Liver (tissue), 9 donors: ENCODE data around the gene DUT. TPM values are rescaled to one million over a fixed set of nuclear protein-coding genes. Genes with fewer than 3 reads are reported as not detected.

Experiments
- DNase-seq: peaks from one replicate; pipeline ENCODE4 v3.0.0-alpha.2; 2017; ENCODE audit warnings: low spot score
- H3K27ac ChIP-seq, 2 donors: one replicate each; pipeline ENCODE4 v1.7.0; 2013; ENCODE audit warnings: inconsistent platforms in 2 of 2, low read length in 2 of 2, control low read depth in 1 of 2, low read depth in 1 of 2, mild to moderate bottlenecking in 1 of 2
- H3K27me3 ChIP-seq, 4 donors: one replicate each; pipeline versions ENCODE4 v1.6.1 to v1.7.0; 2013; ENCODE audit warnings: low read length in 3 of 4, inconsistent platforms in 1 of 4, mild to moderate bottlenecking in 1 of 4, moderate library complexity in 1 of 4; ENCODE audit not compliant: control insufficient read depth in 4 of 4, insufficient read depth in 4 of 4
- H3K36me3 ChIP-seq, 4 donors: one replicate each; pipeline versions ENCODE4 v1.6.1 to v1.7.0; 2013; ENCODE audit warnings: low read length in 3 of 4, mild to moderate bottlenecking in 3 of 4, low read depth in 1 of 4, moderate library complexity in 1 of 4; ENCODE audit not compliant: control insufficient read depth in 4 of 4, insufficient read depth in 3 of 4
- H3K4me1 ChIP-seq, 4 donors: one replicate each; pipeline versions ENCODE4 v1.6.1 to v1.7.0; 2013; ENCODE audit warnings: low read length in 3 of 4, mild to moderate bottlenecking in 3 of 4, moderate library complexity in 1 of 4; ENCODE audit not compliant: control insufficient read depth in 4 of 4, insufficient read depth in 4 of 4
- H3K4me3 ChIP-seq, 3 donors: one replicate each; pipeline versions ENCODE4 v1.6.1 to v1.7.0; 2013; ENCODE audit warnings: low read length in 3 of 3, control low read depth in 1 of 3, low read depth in 1 of 3, mild to moderate bottlenecking in 1 of 3
- H3K9ac ChIP-seq, 2 donors: one replicate each; pipeline ENCODE4 v1.7.0; 2013; ENCODE audit warnings: low read length in 2 of 2, mild to moderate bottlenecking in 2 of 2, moderate library complexity in 2 of 2, control low read depth in 1 of 2, low read depth in 1 of 2
- H3K9me3 ChIP-seq, 4 donors: one replicate each; pipeline versions ENCODE4 v1.6.1 to v1.7.0; 2013; ENCODE audit warnings: low read length in 3 of 4; ENCODE audit not compliant: control insufficient read depth in 4 of 4
- EGR1 ChIP-seq, 2 donors: IDR thresholded peaks; 2 replicates each; pipeline ENCODE4 v1.6.1; 2016 to 2018; ENCODE audit warnings: antibody characterized with exemption in 2 of 2, low read depth in 2 of 2
- FOXA2 ChIP-seq: IDR thresholded peaks from 2 replicates; pipeline ENCODE4 v1.6.1; 2016; ENCODE audit warnings: antibody characterized with exemption
- GABPA ChIP-seq, 2 donors: IDR thresholded peaks in 1 of 2; conservative IDR thresholded peaks in 1 of 2; 2 replicates each; pipeline ENCODE4 v1.6.1; 2016; ENCODE audit warnings: antibody characterized with exemption in 2 of 2, mild to moderate bottlenecking in 1 of 2, moderate library complexity in 1 of 2
- HNF4A ChIP-seq, 2 donors: conservative IDR thresholded peaks; 2 replicates each; pipeline ENCODE4 v1.6.1; 2016; ENCODE audit warnings: antibody characterized with exemption in 2 of 2, mild to moderate bottlenecking in 2 of 2
- HNF4G ChIP-seq: IDR thresholded peaks from 2 replicates; pipeline ENCODE4 v1.6.1; 2016; ENCODE audit warnings: antibody characterized with exemption
- JUND ChIP-seq, 2 donors: IDR thresholded peaks; 2 replicates each; pipeline ENCODE4 v1.6.1; 2016; ENCODE audit warnings: antibody characterized with exemption in 2 of 2
- NR2F2 ChIP-seq: IDR thresholded peaks from 2 replicates; pipeline ENCODE4 v1.6.1; 2016; ENCODE audit warnings: antibody characterized with exemption
- RAD21 ChIP-seq, 2 donors: IDR thresholded peaks; 2 replicates each; pipeline ENCODE4 v1.6.1; 2016; ENCODE audit warnings: antibody characterized with exemption in 2 of 2, mild to moderate bottlenecking in 2 of 2
- REST ChIP-seq: IDR thresholded peaks from 2 replicates; pipeline ENCODE4 v1.6.1; 2016; ENCODE audit warnings: antibody characterized with exemption, mild to moderate bottlenecking
- RXRA ChIP-seq, 2 donors: IDR thresholded peaks; 2 replicates each; pipeline ENCODE4 v1.6.1; 2017 to 2018; ENCODE audit warnings: antibody characterized with exemption in 2 of 2, mild to moderate bottlenecking in 1 of 2
- SP1 ChIP-seq: IDR thresholded peaks from 2 replicates; pipeline ENCODE4 v1.6.1; 2018; ENCODE audit warnings: antibody characterized with exemption, mild to moderate bottlenecking
- TAF1 ChIP-seq: conservative IDR thresholded peaks from 2 replicates; pipeline ENCODE4 v1.6.1; 2016; ENCODE audit warnings: antibody characterized with exemption, mild to moderate bottlenecking
- YY1 ChIP-seq: IDR thresholded peaks from 2 replicates; pipeline ENCODE4 v1.6.1; 2016; ENCODE audit warnings: antibody characterized with exemption, mild to moderate bottlenecking
- ZBTB33 ChIP-seq: IDR thresholded peaks from 2 replicates; pipeline ENCODE4 v1.6.1; 2016; ENCODE audit warnings: antibody characterized with exemption
- WGBS: extraction: QIAGEN DNeasy Blood & Tissue Kit; methylation state at CpG from one replicate; pipeline ENCODE4 v1.1.7; 2013; 5-methylcytosine and 5-hydroxymethylcytosine counted together
- polyA plus RNA-seq, 2 donors: library from polyadenylated mRNA; stranded (reverse) in 1 of 2; unstranded in 1 of 2; fragments of 200-250 nt in 1 of 2; fragments of >200 nt in 1 of 2; fragmentation: Nextera tagmentation in 1 of 2; extraction: Ambion mirVana in 1 of 2; gene quantifications; one replicate each; pipeline versions ENCODE4 v1.2.1 to v1.2.3, GENCODE V29; 2013 to 2015
- total RNA-seq, 2 donors: library from RNA; depleted of rRNA; stranded (reverse); fragments of >200 nt; gene quantifications; one replicate each; pipeline ENCODE4 v1.2.3, GENCODE V29; 2014
- TF ChIP-seq, protein P1 (sequence below): IDR thresholded peaks from 2 replicates; pipeline ENCODE4 v1.6.1; 2016; ENCODE audit warnings: antibody characterized with exemption
- donor health status: healthy.
- donor health status: healthy.
- donor health status: healthy.
- donor health status: healthy.
- donor health status: healthy.

DUT gene
- total and polyA plus RNA-seq, 4 donors: 12.8 to 58.7 (median 35.1) TPM

GRCh38 chr15:48292458-48292857, 38.8 kb upstream of the DUT start:
- DNase-seq: no peak
- Histone ChIP-seq H3K27ac (no peak overlapping the region), H3K9me3 (no peaks in the 10 kb centered on the region), H3K4me1 (peaks cover 0 to 3% (median 0%) of the 10 kb centered on the region in 4 donors), H3K27me3 (no peaks in the 10 kb centered on the region), H3K36me3 (no peaks in the 10 kb centered on the region), H3K9ac (no peak overlapping the region), H3K4me3 (no peak overlapping the region)
- no peak for TF ChIP-seq ZBTB33
- no peak for TF ChIP-seq RAD21 (IDR thresholded peaks at IDR 0.05)
- no peak for TF ChIP-seq RXRA (IDR thresholded peaks at IDR 0.05)
- no peak for TF ChIP-seq HNF4A (conservative IDR thresholded peaks at IDR 0.05)
- TF ChIP-seq TAF1: no peak
- no peak for TF ChIP-seq EGR1 (IDR thresholded peaks at IDR 0.05; ENCODE audit: low read depth in 2 of 2)
- TF ChIP-seq FOXA2: no peak
- TF ChIP-seq GABPA (IDR thresholded peaks at IDR 0.05 in 1 of 2, conservative IDR thresholded peaks at IDR 0.05 in 1 of 2): no peak
- TF ChIP-seq, protein P1, sequence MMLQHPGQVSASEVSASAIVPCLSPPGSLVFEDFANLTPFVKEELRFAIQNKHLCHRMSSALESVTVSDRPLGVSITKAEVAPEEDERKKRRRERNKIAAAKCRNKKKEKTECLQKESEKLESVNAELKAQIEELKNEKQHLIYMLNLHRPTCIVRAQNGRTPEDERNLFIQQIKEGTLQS: no peak
- no peak for TF ChIP-seq YY1
- TF ChIP-seq HNF4G: no peak
- 95% methylated on average over 4 of the region's 4 CpGs for WGBS

DNA sequence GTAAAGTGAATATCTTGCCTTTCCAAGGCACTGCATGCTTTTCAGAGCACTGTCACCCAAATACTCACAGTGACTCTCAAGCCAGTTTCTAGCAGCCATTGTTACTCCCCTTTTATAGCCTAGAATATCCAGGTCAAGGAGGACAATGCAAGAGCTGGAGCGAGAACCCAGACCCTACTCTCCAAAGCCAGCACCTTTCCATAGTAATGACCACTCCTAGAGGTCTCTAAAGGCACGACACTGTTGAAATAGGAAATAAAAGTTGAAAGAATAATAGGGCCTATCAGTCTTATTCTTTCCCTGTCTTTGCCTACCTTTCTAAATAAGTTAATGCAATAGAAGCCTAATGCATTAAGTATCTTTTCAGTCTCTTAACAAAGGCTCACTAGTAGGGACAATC, 33.6 kb upstream of the DUT start:
- no peak for DNase-seq
- no peak for TF ChIP-seq SP1
- no peak for TF ChIP-seq FOXA2
- no peak for TF ChIP-seq NR2F2
- TF ChIP-seq EGR1 (IDR thresholded peaks at IDR 0.05; ENCODE audit: low read depth in 2 of 2): no peak
- no peak for TF ChIP-seq RXRA (IDR thresholded peaks at IDR 0.05)
- TF ChIP-seq JUND (IDR thresholded peaks at IDR 0.05): no peak
- TF ChIP-seq REST: no peak
- TF ChIP-seq, protein P1: no peak
- TF ChIP-seq HNF4G: no peak
- no peak for TF ChIP-seq YY1
- Histone ChIP-seq H3K4me3 (no peak overlapping the region), H3K9me3 (peaks cover 0 to 3% (median 0%) of the 10 kb centered on the region in 4 donors), H3K27ac (no peak overlapping the region), H3K27me3 (no peaks in the 10 kb centered on the region), H3K9ac (no peak overlapping the region), H3K4me1 (no peaks in the 10 kb centered on the region), H3K36me3 (no peaks in the 10 kb centered on the region)
- WGBS: 86% methylated on average over 2 of the region's 2 CpGs
